Left lung (tissue), 10 donors: ENCODE data around the gene MID1. TPM values are rescaled to one million over a fixed set of nuclear protein-coding genes. Genes with fewer than 3 reads are reported as not detected.

Source experiments
- ATAC-seq: fragments of 200-7000 bp; cut with Tn5 transposase; one replicate; pipeline ENCODE4 v1.9.1; 2020; ENCODE audit warnings: moderate library complexity
- DNase-seq, 4 donors: peaks; one replicate each; pipeline ENCODE4 v3.0.0-alpha.2; 2013 to 2020
- H3K27ac ChIP-seq, 2 donors: fragments of 200-600 bp; sonication (generic) in 1 of 2; one replicate each; pipeline versions ENCODE4 v1.5.0 to v1.8.0; 2020 to 2021
- H3K27me3 ChIP-seq, 2 donors: fragments of 200-600 bp; sonication (generic) in 1 of 2; one replicate each; pipeline versions ENCODE4 v1.5.0 to v1.8.0; 2020 to 2021
- H3K36me3 ChIP-seq, 2 donors: fragments of 200-600 bp; sonication (generic) in 1 of 2; one replicate each; pipeline versions ENCODE4 v1.5.0 to v1.8.0; 2020 to 2021
- H3K4me1 ChIP-seq, 2 donors: fragments of 200-600 bp; one replicate each; pipeline ENCODE4 v1.8.0; 2021
- H3K4me3 ChIP-seq, 2 donors: fragments of 200-600 bp; sonication (generic) in 1 of 2; one replicate each; pipeline versions ENCODE4 v1.5.0 to v1.8.0; 2020 to 2021; ENCODE audit warnings: mild to moderate bottlenecking in 1 of 2
- H3K9me3 ChIP-seq, 2 donors: fragments of 200-600 bp; sonication (generic) in 1 of 2; one replicate each; pipeline versions ENCODE4 v1.5.0 to v1.8.0; 2020 to 2021
- intact Hi-C, 2 donors: fragments of 100-400 bp; cut with DNase I; formaldehyde crosslinking; loops; one replicate each; pipeline versions ENCODE4 v1.11.2 to v1.14.2; 2022
- polyA plus RNA-seq, 6 donors: library from polyadenylated mRNA; unstranded; fragments of 120-200 nt; gene quantifications; one replicate each; pipeline ENCODE4 v1.2.1, GENCODE V29; 2013; ENCODE audit not compliant: insufficient read length in 6 of 6
- total RNA-seq, 2 donors: library from RNA; stranded (reverse); fragmentation: NEBNext Ultra II Directional; extraction: Animal tissue kit (Norgen Biotek cat#: 25700); gene quantifications; one replicate each; pipeline ENCODE4 v1.2.1, GENCODE V29; 2021
- TF ChIP-seq, protein P1 (sequence below), 2 donors: fragments of 200-600 bp; sonication (generic) in 1 of 2; IDR thresholded peaks; one replicate each; pipeline versions ENCODE4 v1.5.0 to v1.8.0; 2021; ENCODE audit warnings: antibody characterized with exemption in 2 of 2
- donor health status: DM: no; HTN: yes; CAD: no.
- donor health status: DM: no; HTN: no; CAD: no.

Gene MID1
- total and polyA plus RNA-seq, 8 donors: 19.3 to 29.8 (median 24.2) TPM

GRCh38 chrX:10486373-10486772 lies 134.0 kb downstream of the MID1 start:
- H3K4me3 ChIP-seq: no peak overlapping the region
- intact Hi-C loops: no loop called here
- H3K4me1 ChIP-seq: no peaks in the 10 kb centered on the region
- no peaks in the 10 kb centered on the region for H3K36me3 ChIP-seq
- DNase-seq (no peak), ATAC-seq (peak; percentile 46)
- H3K27ac ChIP-seq: no peak overlapping the region
- no peaks in the 10 kb centered on the region for H3K9me3 ChIP-seq
- H3K27me3 ChIP-seq: no peaks in the 10 kb centered on the region
- TF ChIP-seq, protein P1, sequence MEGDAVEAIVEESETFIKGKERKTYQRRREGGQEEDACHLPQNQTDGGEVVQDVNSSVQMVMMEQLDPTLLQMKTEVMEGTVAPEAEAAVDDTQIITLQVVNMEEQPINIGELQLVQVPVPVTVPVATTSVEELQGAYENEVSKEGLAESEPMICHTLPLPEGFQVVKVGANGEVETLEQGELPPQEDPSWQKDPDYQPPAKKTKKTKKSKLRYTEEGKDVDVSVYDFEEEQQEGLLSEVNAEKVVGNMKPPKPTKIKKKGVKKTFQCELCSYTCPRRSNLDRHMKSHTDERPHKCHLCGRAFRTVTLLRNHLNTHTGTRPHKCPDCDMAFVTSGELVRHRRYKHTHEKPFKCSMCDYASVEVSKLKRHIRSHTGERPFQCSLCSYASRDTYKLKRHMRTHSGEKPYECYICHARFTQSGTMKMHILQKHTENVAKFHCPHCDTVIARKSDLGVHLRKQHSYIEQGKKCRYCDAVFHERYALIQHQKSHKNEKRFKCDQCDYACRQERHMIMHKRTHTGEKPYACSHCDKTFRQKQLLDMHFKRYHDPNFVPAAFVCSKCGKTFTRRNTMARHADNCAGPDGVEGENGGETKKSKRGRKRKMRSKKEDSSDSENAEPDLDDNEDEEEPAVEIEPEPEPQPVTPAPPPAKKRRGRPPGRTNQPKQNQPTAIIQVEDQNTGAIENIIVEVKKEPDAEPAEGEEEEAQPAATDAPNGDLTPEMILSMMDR (IDR thresholded peaks at IDR 0.05): no peak

GRCh38 chrX:10485326-10485725 lies 135.1 kb downstream of the MID1 start:
- intact Hi-C loops: no loop called here
- Histone ChIP-seq H3K4me3 (no peak overlapping the region), H3K9me3 (no peaks in the 10 kb centered on the region), H3K36me3 (no peaks in the 10 kb centered on the region), H3K27ac (no peak overlapping the region), H3K4me1 (no peaks in the 10 kb centered on the region), H3K27me3 (no peaks in the 10 kb centered on the region)
- ATAC-seq: no peak
- TF ChIP-seq, protein P1 (IDR thresholded peaks at IDR 0.05): no peak
- DNase-seq: no peak

DNA sequence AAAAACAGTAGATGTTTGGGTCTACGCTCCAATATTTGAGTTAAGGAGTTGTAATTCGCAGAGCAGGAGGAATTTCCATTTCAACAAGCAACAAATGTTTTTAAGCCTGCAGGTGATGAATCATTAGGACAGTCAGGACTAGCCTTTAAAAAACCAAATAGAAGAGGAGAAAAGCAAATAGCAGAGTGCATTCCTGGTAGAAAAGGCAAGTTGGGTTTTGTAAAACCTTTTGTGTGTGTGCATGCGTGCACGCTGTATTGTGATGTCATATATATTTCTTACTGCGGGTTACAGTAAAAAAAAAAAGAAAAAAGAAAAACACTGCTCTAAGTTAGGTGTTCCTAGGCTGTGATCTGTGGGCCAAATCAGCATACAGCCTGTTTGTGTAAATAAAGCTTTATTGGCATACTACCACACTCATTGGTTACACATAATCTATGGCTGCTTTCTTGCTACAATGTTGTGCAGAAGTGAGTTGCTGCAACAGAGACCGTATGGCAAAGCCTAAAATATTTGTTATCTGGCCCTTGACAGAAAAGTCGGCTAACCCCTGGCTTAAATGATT lies 135.6 kb downstream of the MID1 start:
- no peak overlapping the region for H3K27ac ChIP-seq
- H3K4me1 ChIP-seq: no peaks in the 10 kb centered on the region
- H3K9me3 ChIP-seq: no peaks in the 10 kb centered on the region
- H3K36me3 ChIP-seq: no peaks in the 10 kb centered on the region
- no peak overlapping the region for H3K4me3 ChIP-seq
- DNase-seq (no peak), ATAC-seq (no peak)
- H3K27me3 ChIP-seq: no peaks in the 10 kb centered on the region
- intact Hi-C loops: no loop called here
- TF ChIP-seq, protein P1 (IDR thresholded peaks at IDR 0.05): no peak

- no peaks in the 10 kb centered on the region for H3K27me3 ChIP-seq
- no peaks in the 10 kb centered on the region for H3K4me1 ChIP-seq
- H3K27ac ChIP-seq: peak overlapping the region; percentile 41 to 63
- intact Hi-C loops: no loop called here
- DNase-seq (peak in 1 of 4 donors; percentile 41), ATAC-seq (peak; percentile 61)
- H3K4me3 ChIP-seq: no peak overlapping the region
- H3K9me3 ChIP-seq: no peaks in the 10 kb centered on the region
- no peaks in the 10 kb centered on the region for H3K36me3 ChIP-seq
- TF ChIP-seq, protein P1 (IDR thresholded peaks at IDR 0.05): no peak
These were observed 137.1 kb downstream of the MID1 start for GRCh38 chrX:10483191-10483831.

DNA sequence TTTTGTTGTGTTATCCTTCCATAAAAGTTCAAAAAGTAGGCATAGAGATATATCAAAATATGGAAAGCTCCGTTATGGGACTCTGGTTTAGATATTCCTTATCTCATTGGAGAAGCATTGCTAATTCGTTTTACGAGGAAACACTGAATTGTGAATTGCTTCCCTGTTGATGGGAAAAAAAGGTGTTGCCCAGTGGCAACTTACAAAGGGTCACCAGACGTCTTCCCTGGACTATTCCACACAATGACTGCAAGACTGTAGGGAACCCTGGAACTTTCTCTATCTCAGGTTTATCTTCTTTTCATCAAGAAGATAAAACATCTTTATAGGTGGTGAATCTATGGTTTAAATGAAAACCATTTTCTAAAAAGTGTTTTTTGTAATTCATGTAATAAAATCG lies 137.7 kb downstream of the MID1 start:
- TF ChIP-seq, protein P1 (IDR thresholded peaks at IDR 0.05): no peak
- H3K27me3 ChIP-seq: no peaks in the 10 kb centered on the region
- no peaks in the 10 kb centered on the region for H3K4me1 ChIP-seq
- H3K27ac ChIP-seq: peak overlapping the region in 1 of 2 donors; percentile 41
- no peaks in the 10 kb centered on the region for H3K36me3 ChIP-seq
- ATAC-seq (no peak), DNase-seq (no peak)
- intact Hi-C loops: no loop called here
- H3K9me3 ChIP-seq: no peaks in the 10 kb centered on the region
- H3K4me3 ChIP-seq: no peak overlapping the region
